ENCODE measurements around the gene G6PC3. TPM values are rescaled to one million over a fixed set of nuclear protein-coding genes. Genes with fewer than 3 reads are reported as not detected.

Gene G6PC3
- total RNA-seq, 6 experiments from 2014 or later: 5.9 to 24.2 (median 9.9) TPM

- no peak for TF ChIP-seq POLR2A (IDR thresholded peaks at IDR 0.05)
- TF ChIP-seq CTCF (IDR thresholded peaks at IDR 0.05): no peak
- WGBS (ENCODE audit: insufficient coverage, low coverage, low lambda C conversion rate, missing lambda C conversion rate): 100% methylated on average over 2 of the region's 2 CpGs
- DNase-seq (no peak), ATAC-seq (no peak)
- no peaks in the 10 kb centered on the region for H3K9me3 ChIP-seq
- H3K27ac ChIP-seq: no peak overlapping the region
- H3K4me1 ChIP-seq: peaks cover 0 to 10% (median 0%) of the 10 kb centered on the region in 4 donors
- H3K27me3 ChIP-seq: no peaks in the 10 kb centered on the region
- peaks cover 0 to 25% (median 14%) of the 10 kb centered on the region in 4 donors for H3K36me3 ChIP-seq
- no peak overlapping the region for H3K4me3 ChIP-seq
- intact Hi-C loops (cut with DNase I): no loop called here
These were observed 33.1 kb upstream of the G6PC3 start for GRCh38 chr17:44037471-44037870.

- intact Hi-C loops (cut with DNase I): no loop called here
- Histone ChIP-seq H3K36me3 (peaks cover 0 to 21% (median 11%) of the 10 kb centered on the region in 4 donors), H3K27ac (no peak overlapping the region), H3K27me3 (no peaks in the 10 kb centered on the region), H3K4me1 (peaks cover 0 to 10% (median 0%) of the 10 kb centered on the region in 4 donors), H3K4me3 (no peak overlapping the region), H3K9me3 (no peaks in the 10 kb centered on the region)
- ATAC-seq (peak; percentile 48 to 71 (median 63)), DNase-seq (peak in 2 of 3 donors; percentile 44 to 75)
- TF ChIP-seq CTCF (IDR thresholded peaks at IDR 0.05): no peak
- WGBS (ENCODE audit: insufficient coverage, low coverage, low lambda C conversion rate, missing lambda C conversion rate): 40% methylated on average over 3 of the region's 3 CpGs
These were observed 31.9 kb upstream of the G6PC3 start for GRCh38 chr17:44038604-44039011.

- intact Hi-C loops (cut with DNase I): loop anchor here (10.0 kb wide), 1 partner anchor 95 kb away; the partner anchor contains the start of gene PPY (in 2 of the 2)
- Histone ChIP-seq H3K4me1 (peaks cover 0 to 10% (median 0%) of the 10 kb centered on the region in 4 donors), H3K4me3 (no peak overlapping the region), H3K27ac (no peak overlapping the region), H3K27me3 (no peaks in the 10 kb centered on the region), H3K9me3 (no peaks in the 10 kb centered on the region), H3K36me3 (peaks cover 0 to 21% (median 11%) of the 10 kb centered on the region in 4 donors)
- DNase-seq (no peak), ATAC-seq (no peak)
- TF ChIP-seq CTCF (IDR thresholded peaks at IDR 0.05) (no peak), POLR2A (IDR thresholded peaks at IDR 0.05) (no peak)
- 56% methylated on average over 3 of the region's 6 CpGs for WGBS (ENCODE audit: insufficient coverage, low coverage, low lambda C conversion rate, missing lambda C conversion rate)
These were observed 30.5 kb upstream of the G6PC3 start for GRCh38 chr17:44039829-44040635.

- 49% methylated on average over 3 of the region's 4 CpGs for WGBS (ENCODE audit: insufficient coverage, low coverage, low lambda C conversion rate, missing lambda C conversion rate)
These were observed 27.3 kb upstream of the G6PC3 start for GRCh38 chr17:44043272-44043696.

More at GRCh38 chr17:44043272-44043696, 27.3 kb upstream of the G6PC3 start:
- Histone ChIP-seq H3K4me1 (peaks cover 0 to 8% (median 0%) of the 10 kb centered on the region in 4 donors), H3K4me3 (no peak overlapping the region), H3K27ac (no peak overlapping the region), H3K27me3 (no peaks in the 10 kb centered on the region), H3K9me3 (no peaks in the 10 kb centered on the region), H3K36me3 (peaks cover 0 to 5% (median 0%) of the 10 kb centered on the region in 4 donors)
- ATAC-seq (no peak), DNase-seq (no peak)
- intact Hi-C loops (cut with DNase I): loop anchor here (10.0 kb wide), 1 partner anchor 98 kb away; the partner anchor contains the start of gene PPY (in 2 of the 2)
- no peak for TF ChIP-seq POLR2A (IDR thresholded peaks at IDR 0.05)
- TF ChIP-seq CTCF (IDR thresholded peaks at IDR 0.05): no peak
